GM13977 (cell line): ENCODE measurements around the gene CNTNAP5.

Experiments
- DNase-seq: peaks from one replicate; pipeline ENCODE4 v3.0.0; 2012; ENCODE audit warnings: low spot score
- in situ Hi-C: fragments of 300-500 bp; cut with MboI; formaldehyde crosslinking; loops from one replicate; pipeline ENCODE4 v1.12.0; 2022; ENCODE audit warnings: low sequenced_read_pairs, low pct_unique_long_range_greater_than_20kb, mixed read lengths, inconsistent platforms; ENCODE audit not compliant: unreplicated experiment
- TF ChIP-seq, protein P1 (sequence below): IDR thresholded peaks from 2 replicates; pipeline ENCODE4 v1.5.1; 2012; ENCODE audit warnings: mild to moderate bottlenecking, control low read depth; ENCODE audit not compliant: insufficient read depth; ENCODE audit errors: extremely low read depth, missing control alignments

Gene CNTNAP5

GRCh38 chr2:124658373-124658772 lies 633.3 kb downstream of the CNTNAP5 start:
- in situ Hi-C loops, result no loop called here
- TF ChIP-seq, protein P1, sequence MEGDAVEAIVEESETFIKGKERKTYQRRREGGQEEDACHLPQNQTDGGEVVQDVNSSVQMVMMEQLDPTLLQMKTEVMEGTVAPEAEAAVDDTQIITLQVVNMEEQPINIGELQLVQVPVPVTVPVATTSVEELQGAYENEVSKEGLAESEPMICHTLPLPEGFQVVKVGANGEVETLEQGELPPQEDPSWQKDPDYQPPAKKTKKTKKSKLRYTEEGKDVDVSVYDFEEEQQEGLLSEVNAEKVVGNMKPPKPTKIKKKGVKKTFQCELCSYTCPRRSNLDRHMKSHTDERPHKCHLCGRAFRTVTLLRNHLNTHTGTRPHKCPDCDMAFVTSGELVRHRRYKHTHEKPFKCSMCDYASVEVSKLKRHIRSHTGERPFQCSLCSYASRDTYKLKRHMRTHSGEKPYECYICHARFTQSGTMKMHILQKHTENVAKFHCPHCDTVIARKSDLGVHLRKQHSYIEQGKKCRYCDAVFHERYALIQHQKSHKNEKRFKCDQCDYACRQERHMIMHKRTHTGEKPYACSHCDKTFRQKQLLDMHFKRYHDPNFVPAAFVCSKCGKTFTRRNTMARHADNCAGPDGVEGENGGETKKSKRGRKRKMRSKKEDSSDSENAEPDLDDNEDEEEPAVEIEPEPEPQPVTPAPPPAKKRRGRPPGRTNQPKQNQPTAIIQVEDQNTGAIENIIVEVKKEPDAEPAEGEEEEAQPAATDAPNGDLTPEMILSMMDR, result no peak
- no peak for DNase-seq

- no peak for DNase-seq
- TF ChIP-seq, protein P1, result no peak
- in situ Hi-C loops, result no loop called here
Observed at GRCh38 chr2:124661558-124661957, 636.5 kb downstream of the CNTNAP5 start.

- no peak for DNase-seq
- in situ Hi-C loops, result no loop called here
- TF ChIP-seq, protein P1, result no peak
Observed at GRCh38 chr2:124662946-124663644, 638.0 kb downstream of the CNTNAP5 start.

GRCh38 chr2:124663645-124663997 lies 638.5 kb downstream of the CNTNAP5 start:
- TF ChIP-seq, protein P1, result no peak
- in situ Hi-C loops, result no loop called here
- DNase-seq, result no peak

- in situ Hi-C loops, result no loop called here
- no peak for DNase-seq
- TF ChIP-seq, protein P1, result no peak
Observed at GRCh38 chr2:124664363-124664762, 639.3 kb downstream of the CNTNAP5 start.

- no peak for DNase-seq
- in situ Hi-C loops, result no loop called here
- TF ChIP-seq, protein P1, result no peak
Observed at GRCh38 chr2:124666976-124667375, 641.9 kb downstream of the CNTNAP5 start.

- in situ Hi-C loops, result no loop called here
- TF ChIP-seq, protein P1, result no peak
- no peak for DNase-seq
Observed at GRCh38 chr2:124668161-124668560, 643.1 kb downstream of the CNTNAP5 start.
